OCI-LY7 (cell line): ENCODE results near the gene GIMAP7.

Experiments
- CTCF ChIP-seq: fragments of 200-600 bp; sonication (generic); conservative IDR thresholded peaks from 2 replicates; pipeline ENCODE4 v1.5.1; 2014; ENCODE audit warnings: mild to moderate bottlenecking, antibody characterized with exemption, low read length, moderate library complexity, mixed read lengths
- EZH2phosphoT487 ChIP-seq: fragments of 200-600 bp; sonication (generic); IDR thresholded peaks from 2 replicates; pipeline ENCODE4 v1.6.1; 2018; ENCODE audit warnings: low read depth, borderline replicate concordance, mild to moderate bottlenecking, mixed run types, antibody characterized with exemption, low read length, moderate library complexity, mixed read lengths

GRCh38 chr7:150567871-150568301, 53.2 kb downstream of the GIMAP7 start:
- TF ChIP-seq CTCF, result no peak
- no peak for TF ChIP-seq EZH2phosphoT487
